KMS-11 (cell line): ENCODE results near the gene HOXD8.

Experiments
- H2AFZ ChIP-seq: fragments of 200-600 bp; sonication (generic); 2 replicates; pipeline ENCODE4 v1.6.1; 2016; ENCODE audit warnings: antibody characterized with exemption, mixed run types, low read depth
- H3K27ac ChIP-seq: fragments of 200-600 bp; sonication (generic); 2 replicates; pipeline ENCODE4 v1.6.1; 2016; ENCODE audit warnings: mild to moderate bottlenecking, mixed run types
- H3K27me3 ChIP-seq: fragments of 200-600 bp; sonication (generic); 2 replicates; pipeline ENCODE4 v1.6.1; 2017; ENCODE audit warnings: mild to moderate bottlenecking, low read depth, mixed run types, moderate library complexity; ENCODE audit not compliant: insufficient read depth
- H3K36me3 ChIP-seq: fragments of 200-600 bp; sonication (generic); 2 replicates; pipeline ENCODE4 v1.6.1; 2017; ENCODE audit warnings: mild to moderate bottlenecking, mixed run types; ENCODE audit not compliant: insufficient read depth
- H3K4me1 ChIP-seq: fragments of 200-600 bp; sonication (generic); 2 replicates; pipeline ENCODE4 v1.6.1; 2016; ENCODE audit warnings: mild to moderate bottlenecking, low read depth, mixed run types; ENCODE audit not compliant: poor library complexity, severe bottlenecking
- H3K4me2 ChIP-seq: fragments of 200-600 bp; sonication (generic); 2 replicates; pipeline ENCODE4 v1.7.0; 2016; ENCODE audit warnings: mild to moderate bottlenecking, mixed run types
- H3K4me3 ChIP-seq: fragments of 200-600 bp; sonication (generic); IDR thresholded peaks from 2 replicates; pipeline ENCODE4 v1.6.1; 2017; ENCODE audit warnings: low read depth, low read length, mixed read lengths; ENCODE audit not compliant: insufficient read depth
- H3K79me2 ChIP-seq: fragments of 200-600 bp; sonication (generic); 2 replicates; pipeline ENCODE4 v1.6.1; 2016; ENCODE audit warnings: low read depth, mixed run types; ENCODE audit not compliant: insufficient read depth
- H3K9ac ChIP-seq: fragments of 200-600 bp; sonication (generic); 2 replicates; pipeline ENCODE4 v1.6.1; 2016; ENCODE audit warnings: mild to moderate bottlenecking, mixed run types
- H4K20me1 ChIP-seq: fragments of 200-600 bp; sonication (generic); 2 replicates; pipeline ENCODE4 v1.6.1; 2016; ENCODE audit warnings: mild to moderate bottlenecking, mixed run types; ENCODE audit not compliant: insufficient read depth
- CTCF ChIP-seq: fragments of 200-600 bp; sonication (generic); conservative IDR thresholded peaks from 2 replicates; pipeline ENCODE4 v1.6.1; 2017; ENCODE audit warnings: low read depth, mild to moderate bottlenecking, antibody characterized with exemption, low read length, moderate library complexity, mixed read lengths

The HOXD8 gene

GRCh38 chr2:176097820-176098365, 31.6 kb upstream of the HOXD8 start:
- peaks cover 8% of the 10 kb centered on the region for H3K4me1 ChIP-seq
- no peak overlapping the region for H3K4me3 ChIP-seq
- peak overlapping the region; percentile 95 for H3K4me2 ChIP-seq
- no peak overlapping the region for H3K27ac ChIP-seq
- peak overlapping the region; percentile 97 for H2AFZ ChIP-seq
- H3K36me3 ChIP-seq: no peaks in the 10 kb centered on the region
- H3K27me3 ChIP-seq: no peaks in the 10 kb centered on the region
- peak overlapping the region; percentile 90; the same call in 1 of the 2 replicates for H3K9ac ChIP-seq
- no peaks in the 10 kb centered on the region for H4K20me1 ChIP-seq
- no peak for TF ChIP-seq CTCF
- no peaks in the 10 kb centered on the region for H3K79me2 ChIP-seq

- H3K79me2 ChIP-seq: no peaks in the 10 kb centered on the region
- peak overlapping the region; percentile 90; the same call in 1 of the 2 replicates for H3K9ac ChIP-seq
- TF ChIP-seq CTCF: no peak
- H2AFZ ChIP-seq: peak overlapping the region; percentile 97
- H3K4me3 ChIP-seq: no peak overlapping the region
- H4K20me1 ChIP-seq: no peaks in the 10 kb centered on the region
- no peaks in the 10 kb centered on the region for H3K36me3 ChIP-seq
- H3K27me3 ChIP-seq: no peaks in the 10 kb centered on the region
- peak overlapping the region; percentile 95 for H3K4me2 ChIP-seq
- peaks cover 8% of the 10 kb centered on the region for H3K4me1 ChIP-seq
- H3K27ac ChIP-seq: no peak overlapping the region
Observed at GRCh38 chr2:176098366-176099158, 30.9 kb upstream of the HOXD8 start.

GRCh38 chr2:176099159-176099727, 30.3 kb upstream of the HOXD8 start:
- Histone ChIP-seq H3K36me3 (no peaks in the 10 kb centered on the region), H3K27ac (no peak overlapping the region), H4K20me1 (no peaks in the 10 kb centered on the region), H3K4me2 (no peak overlapping the region; the same call in 1 of the 2 replicates), H3K9ac (no peak overlapping the region), H2AFZ (0 out of 2 replicates have a peak overlapping the region, but pooled peaks have one; percentile 97), H3K27me3 (no peaks in the 10 kb centered on the region), H3K79me2 (no peaks in the 10 kb centered on the region), H3K4me1 (peaks cover 8% of the 10 kb centered on the region), H3K4me3 (no peak overlapping the region)
- TF ChIP-seq CTCF: no peak

- TF ChIP-seq CTCF: no peak
- no peak within 1 kb of the TSS for H3K9ac ChIP-seq
- peak within 1 kb of the TSS; percentile 95; the same call in 1 of the 2 replicates for H3K4me2 ChIP-seq
- H3K27me3 ChIP-seq: no peaks in the 10 kb centered on the region
- no peaks in the 10 kb centered on the region for H4K20me1 ChIP-seq
- no peaks in the 10 kb centered on the region for H3K36me3 ChIP-seq
- no peak within 1 kb of the TSS for H3K4me3 ChIP-seq
- no peak within 1 kb of the TSS for H3K27ac ChIP-seq
- H3K79me2 ChIP-seq: no peaks in the 10 kb centered on the region
- H2AFZ ChIP-seq: peak within 1 kb of the TSS; percentile 97
- H3K4me1 ChIP-seq: peaks cover 8% of the 10 kb centered on the region
Observed at GRCh38 chr2:176099728-176100546, 29.6 kb upstream of the HOXD8 start, which contains the start of gene HOXD12. TSS of gene HOXD12 (plus strand) at chr2:176099795. CDS start at chr2:176099802, 7 bp downstream.
